Measurements from ENCODE around the gene KPNA2. TPM values are rescaled to one million over a fixed set of nuclear protein-coding genes. Genes with fewer than 3 reads are reported as not detected.

KPNA2 gene
- total and polyA plus RNA-seq, 2 of the 13 experiments (the other 11 are each of a cell fraction or from before 2014, with no cell fraction given): 111 to 305 TPM

- no peak for TF ChIP-seq SOX6 (IDR thresholded peaks at IDR 0.05)
- 0 out of 2 replicates have a peak, but pooled peaks have one; percentile 5 for TF ChIP-seq SOX6 (CRISPR knock-in tag; IDR thresholded peaks at IDR 0.05)
- no peak for TF ChIP-seq DNMT3B (CRISPR knock-in tag; conservative IDR thresholded peaks at IDR 0.05)
- no peak for TF ChIP-seq ZGPAT (CRISPR knock-in tag; IDR thresholded peaks at IDR 0.05)
- TF ChIP-seq ETV6 (CRISPR knock-in tag; conservative IDR thresholded peaks at IDR 0.05): no peak
- TF ChIP-seq ZNF331 (CRISPR knock-in tag; IDR thresholded peaks at IDR 0.05): no peak
- TF ChIP-seq THRA (CRISPR knock-in tag; IDR thresholded peaks at IDR 0.05; ENCODE audit: borderline replicate concordance): no peak
- 0 out of 2 replicates have a peak, but pooled peaks have one; percentile 28 for TF ChIP-seq BRD4 (CRISPR knock-in tag; IDR thresholded peaks at IDR 0.05)
- TF ChIP-seq ZBTB14 (CRISPR knock-in tag; IDR thresholded peaks at IDR 0.05): 0 out of 2 replicates have a peak, but pooled peaks have one; percentile 14
- 0 out of 2 replicates have a peak, but pooled peaks have one; percentile 18 for TF ChIP-seq KMT2B (CRISPR knock-in tag; IDR thresholded peaks at IDR 0.05)
- peak; percentile 37; the same call in 1 of the 2 replicates for TF ChIP-seq KAT8 (CRISPR knock-in tag; IDR thresholded peaks at IDR 0.05)
- no peak for TF ChIP-seq FOXK2 (IDR thresholded peaks at IDR 0.05)
- TF ChIP-seq ATM (IDR thresholded peaks at IDR 0.05; ENCODE audit: borderline replicate concordance): no peak
- no peak for TF ChIP-seq ZFYVE20 (CRISPR knock-in tag; IDR thresholded peaks at IDR 0.05; ENCODE audit: borderline replicate concordance, low read depth)
- no peak; the same call in 1 of the 2 replicates for TF ChIP-seq ZNF362 (CRISPR knock-in tag; IDR thresholded peaks at IDR 0.05; ENCODE audit: borderline replicate concordance)
- no peak for TF ChIP-seq ZNF317 (CRISPR knock-in tag; IDR thresholded peaks at IDR 0.05)
- TF ChIP-seq ZNF280B (CRISPR knock-in tag; IDR thresholded peaks at IDR 0.05; ENCODE audit: borderline replicate concordance): no peak
- TF ChIP-seq ZNF780A (CRISPR knock-in tag; IDR thresholded peaks at IDR 0.05): peak; percentile 49; the same call in 1 of the 2 replicates
- TF ChIP-seq ZBTB10 (CRISPR knock-in tag; IDR thresholded peaks at IDR 0.05; ENCODE audit: borderline replicate concordance): no peak
Observed at GRCh38 chr17:67995570-67996263, 39.8 kb upstream of the KPNA2 start (continued).

Measured in HepG2 (cell line).